OCI-LY1 (cell line): Measurements from ENCODE around the gene AGAP1.

Experiments
- H2AFZ ChIP-seq: fragments of 200-600 bp; sonication (generic), shearing (Covaris generic); 2 replicates; pipeline ENCODE4 v1.6.0; 2014; ENCODE audit warnings: antibody characterized with exemption, mild to moderate bottlenecking, low read length
- H3F3A ChIP-seq: fragments of 200-600 bp; sonication (generic), shearing (Covaris generic); 2 replicates; pipeline ENCODE4 v1.6.0; 2014; ENCODE audit warnings: mild to moderate bottlenecking, antibody characterized with exemption, low read length, moderate library complexity; ENCODE audit not compliant: insufficient read depth
- H3K27ac ChIP-seq: fragments of 200-600 bp; sonication (generic); 2 replicates; pipeline ENCODE4 v1.5.1; 2014; ENCODE audit warnings: low read length, mixed run types, mild to moderate bottlenecking, low read depth; ENCODE audit not compliant: poor library complexity, severe bottlenecking
- H3K27me3 ChIP-seq: fragments of 200-600 bp; sonication (generic); 2 replicates; pipeline ENCODE4 v1.6.0; 2014; ENCODE audit warnings: antibody characterized with exemption, mild to moderate bottlenecking, low read length, moderate library complexity; ENCODE audit not compliant: insufficient read depth
- H3K36me3 ChIP-seq: fragments of 200-600 bp; sonication (generic); 2 replicates; pipeline ENCODE4 v1.6.1; 2014; ENCODE audit warnings: mild to moderate bottlenecking, antibody characterized with exemption, low read length, moderate library complexity, mixed read lengths; ENCODE audit not compliant: insufficient read depth
- H3K4me1 ChIP-seq: fragments of 200-600 bp; sonication (generic); 2 replicates; pipeline ENCODE4 v1.5.1; 2014; ENCODE audit warnings: mild to moderate bottlenecking, low read length, moderate library complexity; ENCODE audit not compliant: insufficient read depth, severe bottlenecking
- H3K4me2 ChIP-seq: fragments of 200-600 bp; sonication (generic), shearing (Covaris generic); 2 replicates; pipeline ENCODE4 v1.6.1; 2014; ENCODE audit warnings: low read length
- H3K4me3 ChIP-seq: fragments of 200-600 bp; sonication (generic); 2 replicates; pipeline ENCODE4 v1.5.1; 2014; ENCODE audit warnings: low read length, low read depth, mild to moderate bottlenecking, mixed read lengths; ENCODE audit not compliant: poor library complexity, severe bottlenecking
- H3K79me2 ChIP-seq: fragments of 200-600 bp; shearing (Covaris generic); 2 replicates; pipeline ENCODE4 v1.6.1; 2016; ENCODE audit warnings: mixed run types, low read length, mixed read lengths; ENCODE audit not compliant: insufficient read depth
- H3K9ac ChIP-seq: fragments of 200-600 bp; sonication (generic), shearing (Covaris generic); 2 replicates; pipeline ENCODE4 v1.6.1; 2014; ENCODE audit warnings: mild to moderate bottlenecking, low read length, mixed read lengths
- H3K9me2 ChIP-seq: fragments of 200-600 bp; sonication (generic), shearing (Covaris generic); 2 replicates; pipeline ENCODE4 v1.6.1; 2014; ENCODE audit warnings: low read depth, mild to moderate bottlenecking, low read length, mixed read lengths
- H3K9me3 ChIP-seq: fragments of 200-600 bp; shearing (Covaris generic); 2 replicates; pipeline ENCODE4 v1.6.1; 2014; ENCODE audit warnings: low read length, mixed read lengths
- H4K20me1 ChIP-seq: fragments of 200-600 bp; sonication (generic), shearing (Covaris generic); 2 replicates; pipeline ENCODE4 v1.6.0; 2016; ENCODE audit warnings: mild to moderate bottlenecking, low read length; ENCODE audit not compliant: insufficient read depth
- EZH2 ChIP-seq: fragments of 200-600 bp; sonication (generic), shearing (Covaris generic); IDR thresholded peaks from 2 replicates; pipeline ENCODE4 v1.8.0; 2017; ENCODE audit warnings: borderline replicate concordance, mixed run types, mild to moderate bottlenecking, antibody characterized with exemption, low read length, moderate library complexity, mixed read lengths
- TF ChIP-seq, protein P1 (sequence below): fragments of 200-600 bp; sonication (generic), shearing (Covaris generic); IDR thresholded peaks from 2 replicates; pipeline ENCODE4 v1.5.1; 2017; ENCODE audit warnings: mild to moderate bottlenecking, antibody characterized with exemption, low read length, moderate library complexity, mixed read lengths

Gene AGAP1

GRCh38 chr2:235556901-235557300 lies 63.1 kb downstream of the AGAP1 start:
- no peaks in the 10 kb centered on the region for H4K20me1 ChIP-seq
- no peaks in the 10 kb centered on the region for H3K79me2 ChIP-seq

GRCh38 chr2:235557903-235558302 lies 64.1 kb downstream of the AGAP1 start:
- Histone ChIP-seq H3K9me2 (no peaks in the 10 kb centered on the region), H4K20me1 (no peaks in the 10 kb centered on the region), H2AFZ (no peak overlapping the region), H3K27me3 (no peaks in the 10 kb centered on the region; the same call in none of the 2 replicates), H3F3A (no peaks in the 10 kb centered on the region), H3K9ac (no peak overlapping the region), H3K4me2 (no peak overlapping the region), H3K9me3 (no peaks in the 10 kb centered on the region), H3K36me3 (no peaks in the 10 kb centered on the region), H3K4me3 (no peak overlapping the region), H3K79me2 (no peaks in the 10 kb centered on the region), H3K4me1 (no peaks in the 10 kb centered on the region), H3K27ac (no peak overlapping the region)
- TF ChIP-seq, protein P1, sequence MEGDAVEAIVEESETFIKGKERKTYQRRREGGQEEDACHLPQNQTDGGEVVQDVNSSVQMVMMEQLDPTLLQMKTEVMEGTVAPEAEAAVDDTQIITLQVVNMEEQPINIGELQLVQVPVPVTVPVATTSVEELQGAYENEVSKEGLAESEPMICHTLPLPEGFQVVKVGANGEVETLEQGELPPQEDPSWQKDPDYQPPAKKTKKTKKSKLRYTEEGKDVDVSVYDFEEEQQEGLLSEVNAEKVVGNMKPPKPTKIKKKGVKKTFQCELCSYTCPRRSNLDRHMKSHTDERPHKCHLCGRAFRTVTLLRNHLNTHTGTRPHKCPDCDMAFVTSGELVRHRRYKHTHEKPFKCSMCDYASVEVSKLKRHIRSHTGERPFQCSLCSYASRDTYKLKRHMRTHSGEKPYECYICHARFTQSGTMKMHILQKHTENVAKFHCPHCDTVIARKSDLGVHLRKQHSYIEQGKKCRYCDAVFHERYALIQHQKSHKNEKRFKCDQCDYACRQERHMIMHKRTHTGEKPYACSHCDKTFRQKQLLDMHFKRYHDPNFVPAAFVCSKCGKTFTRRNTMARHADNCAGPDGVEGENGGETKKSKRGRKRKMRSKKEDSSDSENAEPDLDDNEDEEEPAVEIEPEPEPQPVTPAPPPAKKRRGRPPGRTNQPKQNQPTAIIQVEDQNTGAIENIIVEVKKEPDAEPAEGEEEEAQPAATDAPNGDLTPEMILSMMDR = no peak
- TF ChIP-seq EZH2 = no peak

More at GRCh38 chr2:235556901-235557300, 63.1 kb downstream of the AGAP1 start:
- no peaks in the 10 kb centered on the region for H3K9me2 ChIP-seq
- TF ChIP-seq EZH2 = no peak
- TF ChIP-seq, protein P1 = no peak
- no peak overlapping the region for H2AFZ ChIP-seq
- no peaks in the 10 kb centered on the region; the same call in none of the 2 replicates for H3K27me3 ChIP-seq
- no peak overlapping the region for H3K9ac ChIP-seq
- no peaks in the 10 kb centered on the region for H3F3A ChIP-seq
- H3K4me3 ChIP-seq = no peak overlapping the region
- no peaks in the 10 kb centered on the region for H3K4me1 ChIP-seq
- no peak overlapping the region for H3K27ac ChIP-seq
- no peaks in the 10 kb centered on the region for H3K36me3 ChIP-seq
- H3K9me3 ChIP-seq = no peaks in the 10 kb centered on the region
- no peak overlapping the region for H3K4me2 ChIP-seq

DNA sequence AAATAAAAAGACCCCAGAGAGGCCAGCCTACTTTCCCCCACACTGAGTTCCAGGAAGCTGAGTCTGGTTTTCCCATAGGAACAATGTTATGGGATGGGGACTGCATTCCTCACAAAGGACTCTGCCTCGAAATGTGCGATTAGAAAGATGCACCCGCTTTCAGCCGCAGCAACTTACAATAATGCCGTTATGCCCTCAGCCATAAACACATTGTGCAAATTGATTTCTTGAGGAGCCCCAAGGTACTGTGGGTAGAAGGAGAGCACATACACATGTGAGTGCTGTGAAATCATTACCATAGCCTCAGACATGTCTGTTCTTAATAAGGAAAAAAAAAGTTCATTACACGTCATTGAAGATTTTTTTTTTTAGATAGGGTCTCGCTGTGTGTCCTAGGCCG lies 64.7 kb downstream of the AGAP1 start:
- no peaks in the 10 kb centered on the region for H3K4me1 ChIP-seq
- H3K9ac ChIP-seq = no peak overlapping the region
- no peaks in the 10 kb centered on the region for H3K36me3 ChIP-seq
- no peaks in the 10 kb centered on the region for H3K9me2 ChIP-seq
- no peak overlapping the region for H3K27ac ChIP-seq
- TF ChIP-seq, protein P1 = no peak
- no peak for TF ChIP-seq EZH2
- no peaks in the 10 kb centered on the region for H3F3A ChIP-seq
- H3K27me3 ChIP-seq = no peaks in the 10 kb centered on the region; the same call in none of the 2 replicates
- no peaks in the 10 kb centered on the region for H3K79me2 ChIP-seq
- no peak overlapping the region for H3K4me2 ChIP-seq
- H3K9me3 ChIP-seq = no peaks in the 10 kb centered on the region
- no peaks in the 10 kb centered on the region for H4K20me1 ChIP-seq
- no peak overlapping the region for H2AFZ ChIP-seq
- H3K4me3 ChIP-seq = no peak overlapping the region
